IPS-15b (cell line): ENCODE data around the gene PRPSAP1.

ENCODE experiments used
- H3K27me3 ChIP-seq: one replicate; pipeline ENCODE4 v1.6.1; 2013; ENCODE audit warnings: low read length; ENCODE audit not compliant: control insufficient read depth, insufficient read depth
- H3K36me3 ChIP-seq: one replicate; pipeline ENCODE4 v1.6.1; 2013; ENCODE audit warnings: low read length; ENCODE audit not compliant: control insufficient read depth, insufficient read depth
- H3K4me1 ChIP-seq: one replicate; pipeline ENCODE4 v1.6.1; 2013; ENCODE audit warnings: mild to moderate bottlenecking, low read length; ENCODE audit not compliant: control insufficient read depth, insufficient read depth
- H3K4me3 ChIP-seq: one replicate; pipeline ENCODE4 v1.5.1; 2013; ENCODE audit warnings: low read depth, low read length
- H3K9ac ChIP-seq: one replicate; pipeline ENCODE4 v1.6.1; 2013; ENCODE audit warnings: low read depth, mild to moderate bottlenecking, low read length
- H3K9me3 ChIP-seq: one replicate; pipeline ENCODE4 v1.6.1; 2013; ENCODE audit warnings: mild to moderate bottlenecking, low read length; ENCODE audit not compliant: control insufficient read depth, insufficient read depth

Gene PRPSAP1

GRCh38 chr17:76388966-76389888 is 35.5 kb upstream of the PRPSAP1 start:
- Histone ChIP-seq H3K4me3 (no peak overlapping the region), H3K4me1 (peaks cover 10% of the 10 kb centered on the region), H3K9me3 (no peaks in the 10 kb centered on the region), H3K9ac (no peak overlapping the region), H3K36me3 (peaks cover 22% of the 10 kb centered on the region), H3K27me3 (peaks cover 14% of the 10 kb centered on the region)

- peaks cover 23% of the 10 kb centered on the region for H3K27me3 ChIP-seq
- peaks cover 10% of the 10 kb centered on the region for H3K4me1 ChIP-seq
- H3K9ac ChIP-seq = no peak overlapping the region
Measured at GRCh38 chr17:76386966-76387765, 33.5 kb upstream of the PRPSAP1 start.

GRCh38 chr17:76385892-76386786 is 32.4 kb upstream of the PRPSAP1 start:
- peak overlapping the region; percentile 71 for H3K4me3 ChIP-seq
- H3K9ac ChIP-seq = no peak overlapping the region
- peaks cover 5% of the 10 kb centered on the region for H3K36me3 ChIP-seq
- no peaks in the 10 kb centered on the region for H3K9me3 ChIP-seq
- peaks cover 10% of the 10 kb centered on the region for H3K4me1 ChIP-seq
- peaks cover 24% of the 10 kb centered on the region for H3K27me3 ChIP-seq

More at GRCh38 chr17:76386966-76387765, 33.5 kb upstream of the PRPSAP1 start:
- Histone ChIP-seq H3K9me3 (no peaks in the 10 kb centered on the region), H3K4me3 (no peak overlapping the region), H3K36me3 (peaks cover 15% of the 10 kb centered on the region)

- Histone ChIP-seq H3K4me3 (peak overlapping the region; percentile 71), H3K9me3 (no peaks in the 10 kb centered on the region), H3K4me1 (peaks cover 9% of the 10 kb centered on the region), H3K36me3 (no peaks in the 10 kb centered on the region), H3K9ac (no peak overlapping the region), H3K27me3 (peaks cover 27% of the 10 kb centered on the region)
Measured at GRCh38 chr17:76384987-76385891, 31.5 kb upstream of the PRPSAP1 start.

- Histone ChIP-seq H3K9ac (no peak within 1 kb of the TSS), H3K4me3 (peak within 1 kb of the TSS; percentile 71), H3K9me3 (no peaks in the 10 kb centered on the region), H3K4me1 (peaks cover 7% of the 10 kb centered on the region), H3K36me3 (no peaks in the 10 kb centered on the region), H3K27me3 (peaks cover 27% of the 10 kb centered on the region)
Measured at GRCh38 chr17:76384222-76384986, 30.7 kb upstream of the PRPSAP1 start, which contains the start of gene SPHK1. Gene SPHK1 (plus strand): TSS chr17:76384609. CDS start chr17:76385645, 1,036 bp downstream.

- no peak overlapping the region for H3K9ac ChIP-seq
- H3K4me1 ChIP-seq = no peaks in the 10 kb centered on the region
- H3K27me3 ChIP-seq = peaks cover 27% of the 10 kb centered on the region
- H3K4me3 ChIP-seq = peak overlapping the region; percentile 71
- no peaks in the 10 kb centered on the region for H3K9me3 ChIP-seq
- H3K36me3 ChIP-seq = no peaks in the 10 kb centered on the region
Measured at GRCh38 chr17:76383546-76384221, 30.0 kb upstream of the PRPSAP1 start.

GRCh38 chr17:76382803-76383545 is 29.3 kb upstream of the PRPSAP1 start:
- Histone ChIP-seq H3K4me1 (no peaks in the 10 kb centered on the region), H3K9me3 (no peaks in the 10 kb centered on the region), H3K9ac (peak overlapping the region; percentile 37), H3K27me3 (peaks cover 27% of the 10 kb centered on the region), H3K4me3 (peak overlapping the region; percentile 71), H3K36me3 (no peaks in the 10 kb centered on the region)

GRCh38 chr17:76382351-76382802 is 28.7 kb upstream of the PRPSAP1 start:
- Histone ChIP-seq H3K4me3 (peak overlapping the region; percentile 71), H3K36me3 (no peaks in the 10 kb centered on the region), H3K9me3 (no peaks in the 10 kb centered on the region), H3K27me3 (peaks cover 27% of the 10 kb centered on the region), H3K4me1 (no peaks in the 10 kb centered on the region), H3K9ac (peak overlapping the region; percentile 37)

- Histone ChIP-seq H3K4me3 (peak overlapping the region; percentile 71), H3K9me3 (no peaks in the 10 kb centered on the region), H3K36me3 (no peaks in the 10 kb centered on the region), H3K4me1 (no peaks in the 10 kb centered on the region), H3K27me3 (peaks cover 27% of the 10 kb centered on the region), H3K9ac (no peak overlapping the region)
Measured at GRCh38 chr17:76381633-76382350, 28.1 kb upstream of the PRPSAP1 start.
